ENCODE measurements around the gene PLEKHN1. TPM values are rescaled to one million over a fixed set of nuclear protein-coding genes. Genes with fewer than 3 reads are reported as not detected.

The PLEKHN1 gene
- total RNA-seq, 2 experiments from 2014 or later: not detected

DNA sequence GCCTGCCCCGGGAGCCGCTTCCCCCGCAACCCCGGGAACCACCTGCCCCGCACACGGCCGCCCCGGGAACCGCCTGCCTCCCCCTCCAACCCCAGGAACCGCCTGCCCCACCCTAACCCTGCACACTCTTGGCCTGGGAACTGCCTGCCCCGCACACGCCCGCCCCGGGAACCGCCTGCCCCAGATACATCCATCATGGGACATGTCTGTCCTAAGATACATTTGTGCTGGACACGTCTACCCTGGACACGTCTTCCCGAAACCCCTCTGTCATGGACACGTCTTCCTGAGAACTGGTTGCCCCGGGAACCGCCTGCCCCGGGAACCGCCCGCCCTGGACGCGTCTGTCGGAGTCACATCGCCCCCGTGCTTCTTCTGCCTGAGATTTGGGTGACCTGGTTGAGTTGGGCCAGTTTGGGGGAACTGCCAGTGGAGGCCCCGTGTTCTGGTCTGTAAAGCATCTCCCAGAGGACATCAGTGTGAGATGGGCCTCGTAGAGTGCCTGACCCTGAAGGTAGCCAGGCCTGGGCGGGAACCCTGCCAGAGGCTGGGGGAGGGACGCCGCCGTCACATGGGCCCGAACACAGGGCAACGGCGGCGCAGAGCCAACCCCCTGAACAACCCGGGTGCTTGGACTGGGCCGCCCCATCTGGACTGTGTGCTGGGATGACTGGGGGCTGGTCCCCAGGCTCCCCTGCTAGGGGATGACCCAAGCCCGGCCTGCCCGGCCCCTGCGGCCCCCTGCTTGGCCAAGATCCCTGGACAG is 12.0 kb downstream of the PLEKHN1 start:
- Histone ChIP-seq H3K9me3 (ENCODE audit: low read length) (no peaks in the 10 kb centered on the region), H2AFZ (ENCODE audit: low read length) (no peak overlapping the region), H3K4me1 (ENCODE audit: insufficient read depth, low read length, poor library complexity, severe bottlenecking) (no peaks in the 10 kb centered on the region), H3K4me2 (ENCODE audit: low read length) (no peak overlapping the region), H4K20me1 (ENCODE audit: insufficient read depth, low read length) (no peaks in the 10 kb centered on the region; the same call in 1 of the 2 replicates), H3K27ac (ENCODE audit: low read depth, low read length, poor library complexity, severe bottlenecking) (no peak overlapping the region), H3K36me3 (ENCODE audit: insufficient read depth, low read length) (no peaks in the 10 kb centered on the region), H3K4me3 (ENCODE audit: low read depth, low read length, poor library complexity, severe bottlenecking) (no peak overlapping the region), H3K9me2 (ENCODE audit: insufficient read depth, low read length) (no peaks in the 10 kb centered on the region), H3K79me2 (ENCODE audit: insufficient read depth, low read depth, low read length) (no peaks in the 10 kb centered on the region)
- TF ChIP-seq, protein P1, sequence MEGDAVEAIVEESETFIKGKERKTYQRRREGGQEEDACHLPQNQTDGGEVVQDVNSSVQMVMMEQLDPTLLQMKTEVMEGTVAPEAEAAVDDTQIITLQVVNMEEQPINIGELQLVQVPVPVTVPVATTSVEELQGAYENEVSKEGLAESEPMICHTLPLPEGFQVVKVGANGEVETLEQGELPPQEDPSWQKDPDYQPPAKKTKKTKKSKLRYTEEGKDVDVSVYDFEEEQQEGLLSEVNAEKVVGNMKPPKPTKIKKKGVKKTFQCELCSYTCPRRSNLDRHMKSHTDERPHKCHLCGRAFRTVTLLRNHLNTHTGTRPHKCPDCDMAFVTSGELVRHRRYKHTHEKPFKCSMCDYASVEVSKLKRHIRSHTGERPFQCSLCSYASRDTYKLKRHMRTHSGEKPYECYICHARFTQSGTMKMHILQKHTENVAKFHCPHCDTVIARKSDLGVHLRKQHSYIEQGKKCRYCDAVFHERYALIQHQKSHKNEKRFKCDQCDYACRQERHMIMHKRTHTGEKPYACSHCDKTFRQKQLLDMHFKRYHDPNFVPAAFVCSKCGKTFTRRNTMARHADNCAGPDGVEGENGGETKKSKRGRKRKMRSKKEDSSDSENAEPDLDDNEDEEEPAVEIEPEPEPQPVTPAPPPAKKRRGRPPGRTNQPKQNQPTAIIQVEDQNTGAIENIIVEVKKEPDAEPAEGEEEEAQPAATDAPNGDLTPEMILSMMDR (conservative IDR thresholded peaks at IDR 0.05; ENCODE audit: low read length): no peak
- TF ChIP-seq EZH2phosphoT487 (IDR thresholded peaks at IDR 0.05; ENCODE audit: borderline replicate concordance, low read depth, low read length): no peak
- BruUV-seq (replicated peaks): no TSS peak
- CTCF ChIA-PET (ENCODE audit: unreplicated experiment): no interaction called here
- POLR2A ChIA-PET: no interaction called here
- intact Hi-C loops (cut with micrococcal nuclease; ENCODE audit: unreplicated experiment): no loop called here
- DNase-seq (ENCODE audit: low spot score): no peak

DNA sequence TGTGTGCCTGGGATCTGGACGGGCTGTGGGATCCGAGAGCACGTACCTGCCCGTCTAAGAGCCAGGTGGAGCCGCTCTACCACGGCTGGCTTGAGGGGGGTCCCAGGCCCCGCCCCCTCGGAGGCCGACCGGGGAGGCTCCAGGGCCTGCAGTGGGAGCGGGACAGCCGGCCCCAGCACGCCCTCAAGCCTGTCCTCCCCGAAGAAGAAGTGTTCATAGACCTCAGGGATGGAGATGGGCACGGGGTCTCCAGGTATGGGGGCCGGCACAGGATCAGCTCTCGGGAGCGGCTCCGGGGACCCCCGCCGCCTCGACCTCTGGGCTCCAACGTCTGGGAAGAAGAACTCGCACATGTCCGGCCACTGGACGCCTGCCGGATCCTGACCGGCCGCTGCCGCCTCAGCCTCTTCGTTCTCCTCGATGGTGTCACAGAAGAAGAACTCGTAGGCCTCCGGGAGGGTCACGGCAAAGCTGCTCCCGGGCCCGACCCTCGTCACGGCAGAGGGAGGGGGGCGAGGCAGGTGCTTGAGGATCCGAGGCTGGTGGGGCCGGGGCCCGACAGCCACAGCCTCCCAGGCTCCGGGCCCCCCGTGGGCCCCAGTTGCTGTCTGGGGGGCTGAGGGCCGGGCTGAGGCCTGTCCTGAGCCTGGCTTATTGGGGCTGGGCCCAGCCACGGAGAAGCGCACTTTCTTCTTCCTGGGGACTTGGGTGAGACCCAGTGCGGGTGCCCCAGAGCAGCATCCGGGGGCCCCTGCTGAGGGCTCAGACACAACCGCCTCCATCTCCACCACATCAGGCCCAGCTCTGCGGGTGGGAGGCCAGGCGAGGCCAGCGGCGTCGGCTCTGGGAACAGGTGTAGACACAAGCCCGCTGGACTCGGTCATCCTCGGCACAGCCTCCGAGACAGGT is 12.8 kb downstream of the PLEKHN1 start:
- POLR2A ChIA-PET: no interaction called here
- no peaks in the 10 kb centered on the region for H4K20me1 ChIP-seq (ENCODE audit: insufficient read depth, low read length)
- no peak overlapping the region for H3K4me2 ChIP-seq (ENCODE audit: low read length)
- no peaks in the 10 kb centered on the region for H3K79me2 ChIP-seq (ENCODE audit: insufficient read depth, low read depth, low read length)
- BruUV-seq (replicated peaks): no TSS peak
- H3K4me3 ChIP-seq (ENCODE audit: low read depth, low read length, poor library complexity, severe bottlenecking): no peak overlapping the region
- no peaks in the 10 kb centered on the region for H3K36me3 ChIP-seq (ENCODE audit: insufficient read depth, low read length)
- TF ChIP-seq EZH2phosphoT487 (IDR thresholded peaks at IDR 0.05; ENCODE audit: borderline replicate concordance, low read depth, low read length): no peak
- TF ChIP-seq, protein P1 (conservative IDR thresholded peaks at IDR 0.05; ENCODE audit: low read length): no peak
- no peaks in the 10 kb centered on the region for H3K4me1 ChIP-seq (ENCODE audit: insufficient read depth, low read length, poor library complexity, severe bottlenecking)
- no peaks in the 10 kb centered on the region for H3K9me2 ChIP-seq (ENCODE audit: insufficient read depth, low read length)
- H3K9me3 ChIP-seq (ENCODE audit: low read length): no peaks in the 10 kb centered on the region
- intact Hi-C loops (cut with micrococcal nuclease; ENCODE audit: unreplicated experiment): no loop called here
- H3K27ac ChIP-seq (ENCODE audit: low read depth, low read length, poor library complexity, severe bottlenecking): no peak overlapping the region
- CTCF ChIA-PET (ENCODE audit: unreplicated experiment): no interaction called here
- DNase-seq (ENCODE audit: low spot score): no peak
- no peak overlapping the region for H2AFZ ChIP-seq (ENCODE audit: low read length)
